Astrocyte of the cerebellum (primary cell): ENCODE measurements around the gene MLST8.

Experiments
- DNase-seq: peaks from one replicate; pipeline ENCODE4 v3.0.0-alpha.2; 2011; ENCODE audit warnings: low read depth
- H3K4me3 ChIP-seq: 2 replicates; pipeline ENCODE4 v1.5.1; 2011; ENCODE audit warnings: mild to moderate bottlenecking, low read depth, low read length, moderate library complexity
- CTCF ChIP-seq: IDR thresholded peaks from 2 replicates; pipeline ENCODE4 v1.5.1; 2012; ENCODE audit warnings: low read length, low read depth, moderate library complexity, mild to moderate bottlenecking; ENCODE audit errors: missing control alignments
- in situ Hi-C: cut with HindIII; loops from 2 replicates; pipeline ENCODE4 v1.10.0; 2017; ENCODE audit warnings: low sequenced_read_pairs

MLST8 gene

GRCh38 chr16:2188395-2188794 is 16.9 kb upstream of the MLST8 start:
- TF ChIP-seq CTCF, result no peak
- in situ Hi-C loops, result no loop called here
- H3K4me3 ChIP-seq, result no peak overlapping the region
- DNase-seq, result no peak

GRCh38 chr16:2189252-2189893 is 15.9 kb upstream of the MLST8 start:
- no peak for DNase-seq
- no peak overlapping the region for H3K4me3 ChIP-seq
- in situ Hi-C loops, result no loop called here
- no peak for TF ChIP-seq CTCF

- no peak for DNase-seq
- in situ Hi-C loops, result no loop called here
- H3K4me3 ChIP-seq, result no peak overlapping the region
- no peak for TF ChIP-seq CTCF
Observed at GRCh38 chr16:2190002-2190658, 15.1 kb upstream of the MLST8 start.

GRCh38 chr16:2190659-2191445 is 14.4 kb upstream of the MLST8 start:
- in situ Hi-C loops, result no loop called here
- TF ChIP-seq CTCF, result no peak

GRCh38 chr16:2191446-2191706 is 13.9 kb upstream of the MLST8 start:
- H3K4me3 ChIP-seq, result no peak overlapping the region
- in situ Hi-C loops, result no loop called here
- DNase-seq, result no peak
- TF ChIP-seq CTCF, result no peak

More at GRCh38 chr16:2190659-2191445, 14.4 kb upstream of the MLST8 start:
- no peak overlapping the region for H3K4me3 ChIP-seq
- no peak for DNase-seq

- in situ Hi-C loops, result no loop called here
- no peak overlapping the region for H3K4me3 ChIP-seq
- DNase-seq, result no peak
- no peak for TF ChIP-seq CTCF
Observed at GRCh38 chr16:2194166-2194834, 11.0 kb upstream of the MLST8 start.
